ENCODE measurements around the gene TAF4. TPM values are rescaled to one million over a fixed set of nuclear protein-coding genes. Genes with fewer than 3 reads are reported as not detected.
A peak's percentile ranks its signal among the peaks of the same experiment; 100 is the strongest.

Gene TAF4
- total and polyA plus RNA-seq, 7 donors: 3.6 to 13.3 (median 8.9) TPM

DNA sequence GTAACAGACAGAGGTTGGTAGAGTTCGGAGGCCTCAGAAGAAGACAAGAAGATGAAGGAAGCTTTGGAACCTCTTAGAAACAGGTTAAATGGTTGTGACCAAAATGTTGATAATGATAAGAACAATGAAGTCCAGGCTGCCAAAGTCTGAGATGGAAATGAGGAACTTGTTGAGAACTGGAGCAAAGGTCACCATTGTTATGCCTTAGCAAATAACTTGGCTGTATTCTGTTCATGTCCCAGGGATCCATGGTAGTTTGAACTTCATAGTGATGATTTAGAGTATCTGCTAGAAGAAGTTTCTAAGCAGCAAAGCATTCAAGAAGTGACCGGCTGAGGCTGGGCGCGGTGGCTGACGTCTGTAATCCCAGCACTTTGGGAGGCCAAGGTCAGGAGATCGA, 45.5 kb upstream of the TAF4 start:
- H3K4me1 ChIP-seq: no peaks in the 10 kb centered on the region
- 45 to 82% methylated on average over 6 of the region's 6 CpGs for WGBS, 2 donors
- H3K9me3 ChIP-seq: peaks cover 18 to 31% (median 25%) of the 10 kb centered on the region in 4 donors
- H3K36me3 ChIP-seq: no peaks in the 10 kb centered on the region
- no peak for TF ChIP-seq EP300 (IDR thresholded peaks at IDR 0.05)
- TF ChIP-seq, protein P1, sequence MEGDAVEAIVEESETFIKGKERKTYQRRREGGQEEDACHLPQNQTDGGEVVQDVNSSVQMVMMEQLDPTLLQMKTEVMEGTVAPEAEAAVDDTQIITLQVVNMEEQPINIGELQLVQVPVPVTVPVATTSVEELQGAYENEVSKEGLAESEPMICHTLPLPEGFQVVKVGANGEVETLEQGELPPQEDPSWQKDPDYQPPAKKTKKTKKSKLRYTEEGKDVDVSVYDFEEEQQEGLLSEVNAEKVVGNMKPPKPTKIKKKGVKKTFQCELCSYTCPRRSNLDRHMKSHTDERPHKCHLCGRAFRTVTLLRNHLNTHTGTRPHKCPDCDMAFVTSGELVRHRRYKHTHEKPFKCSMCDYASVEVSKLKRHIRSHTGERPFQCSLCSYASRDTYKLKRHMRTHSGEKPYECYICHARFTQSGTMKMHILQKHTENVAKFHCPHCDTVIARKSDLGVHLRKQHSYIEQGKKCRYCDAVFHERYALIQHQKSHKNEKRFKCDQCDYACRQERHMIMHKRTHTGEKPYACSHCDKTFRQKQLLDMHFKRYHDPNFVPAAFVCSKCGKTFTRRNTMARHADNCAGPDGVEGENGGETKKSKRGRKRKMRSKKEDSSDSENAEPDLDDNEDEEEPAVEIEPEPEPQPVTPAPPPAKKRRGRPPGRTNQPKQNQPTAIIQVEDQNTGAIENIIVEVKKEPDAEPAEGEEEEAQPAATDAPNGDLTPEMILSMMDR (IDR thresholded peaks at IDR 0.05): no peak
- TF ChIP-seq POLR2AphosphoS5 (IDR thresholded peaks at IDR 0.05): no peak
- no peak for TF ChIP-seq POLR2A (IDR thresholded peaks at IDR 0.05)
- H3K27ac ChIP-seq: no peak overlapping the region
- intact Hi-C loops (cut with DNase I): no loop called here
- no peak for DNase-seq
- H3K4me3 ChIP-seq: no peak overlapping the region
- peaks cover 0 to 25% (median 0%) of the 10 kb centered on the region in 3 donors for H3K27me3 ChIP-seq

DNA sequence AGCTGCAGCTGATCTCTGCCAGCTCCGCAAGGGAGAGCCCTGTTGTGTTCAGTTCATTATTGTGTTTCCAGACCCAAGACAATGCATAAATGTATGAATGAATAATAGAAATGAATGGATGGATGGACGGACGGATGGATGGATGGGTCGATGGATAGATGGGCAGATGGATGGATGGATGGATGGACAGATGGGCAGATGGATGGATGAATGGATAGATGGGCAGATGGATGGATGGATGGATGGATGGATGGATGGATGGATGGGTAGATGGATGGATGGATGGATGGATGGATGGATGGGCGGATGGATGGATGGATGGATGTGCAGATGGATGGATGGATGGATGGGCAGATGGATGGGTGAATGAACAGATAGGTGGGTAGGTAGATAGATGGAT, 39.9 kb upstream of the TAF4 start:
- peaks cover 0 to 15% (median 9%) of the 10 kb centered on the region in 4 donors for H3K4me1 ChIP-seq
- H3K27me3 ChIP-seq: no peaks in the 10 kb centered on the region
- no peak overlapping the region for H3K4me3 ChIP-seq
- WGBS, 2 donors: 82 to 91% methylated on average over 5 of the region's 5 CpGs
- H3K27ac ChIP-seq: no peak overlapping the region
- H3K9me3 ChIP-seq: peaks cover 17 to 27% (median 20%) of the 10 kb centered on the region in 4 donors
- DNase-seq: no peak
- intact Hi-C loops (cut with DNase I): no loop called here
- TF ChIP-seq POLR2A (IDR thresholded peaks at IDR 0.05) (no peak), EP300 (IDR thresholded peaks at IDR 0.05) (no peak), POLR2AphosphoS5 (IDR thresholded peaks at IDR 0.05) (no peak)
- TF ChIP-seq, protein P1 (IDR thresholded peaks at IDR 0.05): no peak
- no peaks in the 10 kb centered on the region for H3K36me3 ChIP-seq

DNA sequence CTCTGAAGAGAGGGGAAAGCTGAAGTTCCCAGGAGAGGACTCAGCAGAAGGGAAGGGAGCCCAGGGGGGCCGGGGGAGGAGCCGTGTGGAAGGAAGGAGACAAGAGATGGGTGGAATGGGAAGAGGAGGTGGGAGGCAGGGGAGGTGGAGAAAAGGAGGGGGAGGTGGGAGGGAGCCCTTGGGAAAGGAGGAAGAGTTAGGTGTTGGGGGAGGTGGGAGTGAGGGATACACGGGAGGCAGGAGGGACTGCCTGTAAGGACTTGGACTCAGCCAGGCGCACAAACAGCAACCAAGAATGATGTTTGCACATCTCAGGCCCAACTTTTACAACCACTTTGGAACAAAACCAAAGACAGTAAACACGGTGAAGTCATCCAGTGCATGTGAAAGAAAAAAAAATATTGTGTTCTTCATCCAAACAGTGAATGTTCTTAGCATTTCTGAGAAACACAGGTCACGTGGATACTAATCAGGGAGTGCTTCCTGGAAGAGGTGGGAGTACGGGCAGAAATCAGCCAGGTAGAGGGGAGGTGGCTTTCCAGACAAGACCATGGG, 39.2 kb upstream of the TAF4 start:
- DNase-seq: no peak
- peaks cover 13 to 22% (median 20%) of the 10 kb centered on the region in 4 donors for H3K9me3 ChIP-seq
- H3K27ac ChIP-seq: peak overlapping the region in 1 of 4 donors; percentile 39

DNA sequence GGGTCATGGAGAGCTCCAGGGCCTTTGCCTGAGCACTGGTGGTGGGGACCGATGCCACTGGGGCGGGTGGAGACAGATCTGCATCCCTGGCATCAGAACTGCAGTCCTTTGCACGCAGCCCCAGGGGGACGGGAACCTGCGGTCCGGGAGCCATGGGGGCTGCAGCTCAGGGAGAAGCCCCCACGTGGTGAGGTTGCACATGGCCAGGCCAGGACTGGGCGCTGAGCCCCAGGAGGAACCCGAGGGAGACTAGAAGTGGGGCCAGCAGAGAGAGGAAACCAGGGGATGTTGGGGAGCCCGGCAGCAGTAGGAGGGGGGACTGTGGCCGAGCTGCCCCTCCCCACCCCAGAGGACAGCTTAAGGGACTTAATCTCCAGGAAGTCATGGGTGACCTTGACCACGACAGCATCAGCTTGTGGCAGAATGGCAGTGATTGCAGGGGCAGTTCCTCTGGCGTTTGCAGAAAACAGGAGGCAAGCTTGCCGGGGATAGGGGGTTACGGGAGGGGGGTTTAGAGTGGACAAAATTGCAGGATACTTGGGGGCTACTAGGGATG, 38.6 kb upstream of the TAF4 start:
- 47 to 52% methylated on average over 15 of the region's 15 CpGs for WGBS, 2 donors
- intact Hi-C loops (cut with DNase I): no loop called here

More for the DNA sequence above, 39.2 kb upstream of the TAF4 start:
- 9 to 35% methylated on average over 7 of the region's 7 CpGs for WGBS, 2 donors
- H3K4me3 ChIP-seq: no peak overlapping the region
- no peaks in the 10 kb centered on the region for H3K27me3 ChIP-seq
- TF ChIP-seq EP300 (IDR thresholded peaks at IDR 0.05) (no peak), POLR2A (IDR thresholded peaks at IDR 0.05) (no peak), POLR2AphosphoS5 (IDR thresholded peaks at IDR 0.05) (no peak)
- TF ChIP-seq, protein P1 (IDR thresholded peaks at IDR 0.05): no peak
- H3K4me1 ChIP-seq: peaks cover 0 to 15% (median 9%) of the 10 kb centered on the region in 4 donors
- intact Hi-C loops (cut with DNase I): no loop called here
- H3K36me3 ChIP-seq: no peaks in the 10 kb centered on the region

More for the DNA sequence above, 38.6 kb upstream of the TAF4 start:
- H3K27ac ChIP-seq: no peak overlapping the region
- no peak for TF ChIP-seq EP300 (IDR thresholded peaks at IDR 0.05)
- TF ChIP-seq, protein P1 (IDR thresholded peaks at IDR 0.05): no peak
- TF ChIP-seq POLR2A (IDR thresholded peaks at IDR 0.05): no peak
- TF ChIP-seq POLR2AphosphoS5 (IDR thresholded peaks at IDR 0.05): no peak
- H3K4me3 ChIP-seq: no peak overlapping the region
- peaks cover 9 to 22% (median 16%) of the 10 kb centered on the region in 4 donors for H3K9me3 ChIP-seq
- H3K36me3 ChIP-seq: no peaks in the 10 kb centered on the region
- H3K4me1 ChIP-seq: peaks cover 0 to 15% (median 9%) of the 10 kb centered on the region in 4 donors
- DNase-seq: no peak
- H3K27me3 ChIP-seq: no peaks in the 10 kb centered on the region

Measured in sigmoid colon (tissue), 7 donors.